DND-41 (cell line): ENCODE data around the gene LTA4H.

ENCODE experiments used
- CTCF ChIP-seq: IDR thresholded peaks from 2 replicates; pipeline ENCODE4 v1.5.1; 2012; ENCODE audit warnings: borderline replicate concordance, low read length, moderate library complexity, mild to moderate bottlenecking; ENCODE audit not compliant: poor library complexity, severe bottlenecking; ENCODE audit errors: extremely low read depth
- EZH2 ChIP-seq: IDR thresholded peaks from 3 replicates; pipeline ENCODE4 v1.6.1; 2012; ENCODE audit warnings: borderline replicate concordance, low read depth, mild to moderate bottlenecking, moderate library complexity, low read length, inconsistent platforms; ENCODE audit not compliant: severe bottlenecking

- no peak for TF ChIP-seq CTCF
- no peak for TF ChIP-seq EZH2
These were observed 18.8 kb upstream of the LTA4H start for GRCh38 chr12:96054244-96054610.
